GM13977 (cell line): ENCODE data around the gene FETUB.

Experiments
- DNase-seq: peaks from one replicate; pipeline ENCODE4 v3.0.0; 2012; ENCODE audit warnings: low spot score
- in situ Hi-C: fragments of 300-500 bp; cut with MboI; formaldehyde crosslinking; loops from one replicate; pipeline ENCODE4 v1.12.0; 2022; ENCODE audit warnings: low sequenced_read_pairs, low pct_unique_long_range_greater_than_20kb, mixed read lengths, inconsistent platforms; ENCODE audit not compliant: unreplicated experiment
- TF ChIP-seq, protein P1 (sequence below): IDR thresholded peaks from 2 replicates; pipeline ENCODE4 v1.5.1; 2012; ENCODE audit warnings: mild to moderate bottlenecking, control low read depth; ENCODE audit not compliant: insufficient read depth; ENCODE audit errors: extremely low read depth, missing control alignments

FETUB gene

GRCh38 chr3:186613637-186614265 lies 26.4 kb upstream of the FETUB start:
- in situ Hi-C loops: loop anchor here (10.0 kb wide), 1 partner anchor 201 kb away; no protein-coding TSS in a partner anchor
- DNase-seq: no peak
- TF ChIP-seq, protein P1, sequence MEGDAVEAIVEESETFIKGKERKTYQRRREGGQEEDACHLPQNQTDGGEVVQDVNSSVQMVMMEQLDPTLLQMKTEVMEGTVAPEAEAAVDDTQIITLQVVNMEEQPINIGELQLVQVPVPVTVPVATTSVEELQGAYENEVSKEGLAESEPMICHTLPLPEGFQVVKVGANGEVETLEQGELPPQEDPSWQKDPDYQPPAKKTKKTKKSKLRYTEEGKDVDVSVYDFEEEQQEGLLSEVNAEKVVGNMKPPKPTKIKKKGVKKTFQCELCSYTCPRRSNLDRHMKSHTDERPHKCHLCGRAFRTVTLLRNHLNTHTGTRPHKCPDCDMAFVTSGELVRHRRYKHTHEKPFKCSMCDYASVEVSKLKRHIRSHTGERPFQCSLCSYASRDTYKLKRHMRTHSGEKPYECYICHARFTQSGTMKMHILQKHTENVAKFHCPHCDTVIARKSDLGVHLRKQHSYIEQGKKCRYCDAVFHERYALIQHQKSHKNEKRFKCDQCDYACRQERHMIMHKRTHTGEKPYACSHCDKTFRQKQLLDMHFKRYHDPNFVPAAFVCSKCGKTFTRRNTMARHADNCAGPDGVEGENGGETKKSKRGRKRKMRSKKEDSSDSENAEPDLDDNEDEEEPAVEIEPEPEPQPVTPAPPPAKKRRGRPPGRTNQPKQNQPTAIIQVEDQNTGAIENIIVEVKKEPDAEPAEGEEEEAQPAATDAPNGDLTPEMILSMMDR: no peak

DNA sequence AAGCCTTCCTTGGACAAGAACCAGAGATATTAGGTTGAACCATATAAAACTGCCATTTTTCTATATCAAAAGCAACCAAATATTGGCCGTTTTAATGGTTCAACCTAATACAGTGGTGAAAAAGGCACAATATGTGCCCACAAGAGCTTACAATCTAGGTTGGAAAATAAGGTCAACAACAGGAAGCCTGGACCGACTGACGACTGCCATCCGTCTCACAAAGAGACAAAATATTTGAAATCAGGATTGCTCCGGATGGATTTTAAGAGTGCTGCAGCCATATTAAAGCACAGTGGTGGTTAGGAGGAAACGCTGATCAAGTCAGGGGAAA lies 26.0 kb upstream of the FETUB start:
- DNase-seq: no peak
- in situ Hi-C loops: loop anchor here (10.0 kb wide), 1 partner anchor 201 kb away; no protein-coding TSS in a partner anchor
- TF ChIP-seq, protein P1: no peak

GRCh38 chr3:186614597-186615483 lies 25.4 kb upstream of the FETUB start:
- TF ChIP-seq, protein P1: peak; percentile 91
- in situ Hi-C loops: loop anchor here (10.0 kb wide), 1 partner anchor 200 kb away; no protein-coding TSS in a partner anchor
- peak; percentile 85 for DNase-seq

- in situ Hi-C loops: loop anchor here (10.0 kb wide), 1 partner anchor 199 kb away; no protein-coding TSS in a partner anchor
- TF ChIP-seq, protein P1: peak; percentile 0
- no peak for DNase-seq
These were observed 23.9 kb upstream of the FETUB start for GRCh38 chr3:186616299-186616617.

DNA sequence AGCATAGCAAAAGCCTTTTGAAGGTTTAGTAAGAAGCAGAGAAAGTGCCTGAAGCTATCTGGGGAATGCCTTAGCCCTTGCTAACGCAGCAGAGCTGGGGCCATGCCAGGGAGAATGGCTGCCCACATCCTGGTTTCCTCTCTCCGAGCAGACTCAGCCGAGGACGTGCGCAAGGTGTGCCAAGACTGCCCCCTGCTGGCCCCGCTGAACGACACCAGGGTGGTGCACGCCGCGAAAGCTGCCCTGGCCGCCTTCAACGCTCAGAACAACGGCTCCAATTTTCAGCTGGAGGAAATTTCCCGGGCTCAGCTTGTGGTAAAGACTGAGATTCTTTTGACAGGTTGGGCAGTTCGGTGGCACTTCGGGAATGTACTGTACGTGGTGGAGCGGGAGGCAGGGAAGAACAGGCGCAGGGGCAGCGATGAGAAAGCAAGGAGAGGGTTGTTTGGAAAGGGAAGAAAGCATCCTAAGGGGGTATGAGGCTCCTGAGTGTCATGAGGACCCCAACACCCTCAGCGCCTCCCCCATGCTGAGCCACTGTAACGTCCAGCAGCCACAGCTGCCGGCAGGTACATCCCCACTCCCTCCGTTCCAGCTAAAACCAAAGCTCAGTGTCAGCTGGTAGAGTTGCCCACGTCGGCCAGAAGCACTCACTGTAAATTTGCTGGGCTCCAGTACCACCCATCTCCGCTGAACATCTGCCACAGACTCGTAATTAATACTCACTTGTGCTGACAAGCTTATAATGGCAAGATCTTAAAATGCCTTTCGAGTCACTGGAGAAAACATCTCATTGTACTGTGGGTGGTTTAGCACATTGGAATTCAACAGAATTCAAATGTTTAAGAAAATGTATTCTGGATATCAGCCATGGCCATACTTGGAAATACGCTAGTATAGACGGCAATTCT lies 22.9 kb upstream of the FETUB start:
- TF ChIP-seq, protein P1: peak; percentile 91
- in situ Hi-C loops: loop anchor here (10.0 kb wide), 1 partner anchor 198 kb away; no protein-coding TSS in a partner anchor
- DNase-seq: peak; percentile 87
